Measurements from ENCODE around the gene RGS7.

The RGS7 gene

GRCh38 chr1:241389400-241389799 is 32.4 kb upstream of the RGS7 start:
- H3K4me3 ChIP-seq (ENCODE audit: low read depth, low read length): no peak overlapping the region
- no peak for TF ChIP-seq CTCF (IDR thresholded peaks at IDR 0.05; ENCODE audit: insufficient read depth, low read depth, low read length, missing control alignments)
- no peak for DNase-seq (ENCODE audit: low read depth)

- H3K4me3 ChIP-seq (ENCODE audit: low read depth, low read length): no peak overlapping the region
- no peak for DNase-seq (ENCODE audit: low read depth)
- TF ChIP-seq CTCF (IDR thresholded peaks at IDR 0.05; ENCODE audit: insufficient read depth, low read depth, low read length, missing control alignments): no peak
Observed at GRCh38 chr1:241387216-241387615, 30.2 kb upstream of the RGS7 start.

DNA sequence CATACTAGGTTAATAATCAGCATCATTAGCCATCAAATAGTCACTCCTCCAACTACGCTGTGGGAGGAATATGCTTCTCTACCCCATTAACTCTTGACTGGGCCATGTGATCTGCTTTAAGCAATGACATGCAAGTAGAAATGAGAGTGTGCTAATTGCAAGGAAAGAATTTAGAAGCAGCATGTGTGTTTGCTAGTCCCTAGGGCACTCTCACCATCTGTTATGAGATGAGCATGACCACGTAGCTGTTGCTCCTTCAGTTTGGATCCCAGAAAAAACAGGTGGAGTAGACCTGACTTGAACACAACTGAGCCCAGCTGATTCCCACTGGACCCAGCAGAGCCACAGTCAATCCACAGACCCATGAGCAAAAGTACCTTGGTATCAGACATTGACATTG is 19.7 kb upstream of the RGS7 start:
- H3K4me3 ChIP-seq (ENCODE audit: low read depth, low read length): no peak overlapping the region
- TF ChIP-seq CTCF (IDR thresholded peaks at IDR 0.05; ENCODE audit: insufficient read depth, low read depth, low read length, missing control alignments): no peak
- DNase-seq (ENCODE audit: low read depth): no peak

- H3K4me3 ChIP-seq (ENCODE audit: low read depth, low read length): no peak overlapping the region
- TF ChIP-seq CTCF (IDR thresholded peaks at IDR 0.05; ENCODE audit: insufficient read depth, low read depth, low read length, missing control alignments): no peak
- no peak for DNase-seq (ENCODE audit: low read depth)
Observed at GRCh38 chr1:241375886-241376285, 18.9 kb upstream of the RGS7 start.

DNA sequence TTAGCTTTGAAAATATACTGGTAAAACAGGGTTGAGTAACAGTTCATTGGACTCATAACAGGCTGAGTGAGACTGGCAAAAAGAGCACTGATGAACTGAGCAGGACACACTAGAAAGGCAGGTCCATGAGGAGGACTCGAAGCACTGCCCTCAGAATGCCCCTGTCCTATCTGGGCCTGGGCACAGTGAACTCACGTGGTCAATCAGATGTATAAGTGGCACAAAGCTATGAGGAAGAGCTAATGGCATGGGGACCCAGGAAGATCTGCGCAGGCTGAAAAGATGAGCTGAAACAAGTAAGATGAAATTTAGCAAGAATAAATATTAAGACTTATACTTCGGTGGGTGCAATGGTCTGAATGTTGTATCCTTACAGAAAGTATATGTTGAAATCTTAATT is 9.2 kb upstream of the RGS7 start:
- H3K4me3 ChIP-seq (ENCODE audit: low read depth, low read length): no peak overlapping the region
- DNase-seq (ENCODE audit: low read depth): no peak
- no peak for TF ChIP-seq CTCF (IDR thresholded peaks at IDR 0.05; ENCODE audit: insufficient read depth, low read depth, low read length, missing control alignments)

- no peak for TF ChIP-seq CTCF (IDR thresholded peaks at IDR 0.05; ENCODE audit: insufficient read depth, low read depth, low read length, missing control alignments)
Observed at GRCh38 chr1:241362350-241362749, 5.3 kb upstream of the RGS7 start.

More at GRCh38 chr1:241362350-241362749, 5.3 kb upstream of the RGS7 start:
- H3K4me3 ChIP-seq (ENCODE audit: low read depth, low read length): no peak overlapping the region
- no peak for DNase-seq (ENCODE audit: low read depth)
